Loucy (cell line): Measurements from ENCODE around the gene ITGB6.

Experiments
- EZH2phosphoT487 ChIP-seq: fragments of 200-600 bp; IDR thresholded peaks from 2 replicates; pipeline ENCODE4 v1.6.1; 2018; ENCODE audit warnings: antibody characterized with exemption, mild to moderate bottlenecking, moderate library complexity, borderline replicate concordance
- TF ChIP-seq, protein P1 (sequence below): fragments of 200-600 bp; sonication (generic); conservative IDR thresholded peaks from 2 replicates; pipeline ENCODE4 v1.5.1; 2014; ENCODE audit warnings: mild to moderate bottlenecking, antibody characterized with exemption, low read length

DNA sequence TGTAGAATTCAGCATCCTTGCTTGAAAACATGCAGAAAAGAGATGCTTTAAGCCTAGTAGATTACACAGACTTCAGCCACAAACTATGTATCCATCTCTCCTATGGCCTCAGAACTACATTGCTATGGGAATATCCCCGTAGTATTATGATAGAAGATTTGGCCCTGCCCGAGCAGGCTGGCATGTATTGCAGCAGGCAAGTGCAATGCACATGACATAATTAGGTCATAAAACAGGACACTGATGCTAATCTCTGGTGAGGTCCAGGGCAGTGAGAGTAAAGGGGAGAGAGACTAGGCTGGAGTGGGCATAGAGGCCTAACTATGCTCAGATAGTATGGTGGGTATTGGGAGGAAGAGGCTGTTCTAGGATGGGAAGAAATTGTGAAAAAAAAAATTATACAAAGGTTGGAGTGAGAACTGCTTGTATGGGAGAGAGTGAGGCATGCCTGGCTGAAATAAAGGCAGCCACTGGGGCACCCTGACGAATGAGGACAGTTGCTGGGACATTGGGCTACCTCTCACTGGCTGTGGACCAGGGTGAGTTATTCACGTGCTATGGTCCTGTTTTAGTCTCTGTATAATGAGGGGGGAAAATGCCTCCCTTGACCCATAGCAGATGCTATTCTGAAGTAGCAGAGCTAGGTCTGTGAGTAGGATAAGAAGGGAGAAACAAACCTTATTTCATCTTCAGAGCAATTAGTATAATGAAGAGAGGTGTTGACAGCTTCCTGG is 136.0 kb downstream of the ITGB6 start:
- TF ChIP-seq, protein P1, sequence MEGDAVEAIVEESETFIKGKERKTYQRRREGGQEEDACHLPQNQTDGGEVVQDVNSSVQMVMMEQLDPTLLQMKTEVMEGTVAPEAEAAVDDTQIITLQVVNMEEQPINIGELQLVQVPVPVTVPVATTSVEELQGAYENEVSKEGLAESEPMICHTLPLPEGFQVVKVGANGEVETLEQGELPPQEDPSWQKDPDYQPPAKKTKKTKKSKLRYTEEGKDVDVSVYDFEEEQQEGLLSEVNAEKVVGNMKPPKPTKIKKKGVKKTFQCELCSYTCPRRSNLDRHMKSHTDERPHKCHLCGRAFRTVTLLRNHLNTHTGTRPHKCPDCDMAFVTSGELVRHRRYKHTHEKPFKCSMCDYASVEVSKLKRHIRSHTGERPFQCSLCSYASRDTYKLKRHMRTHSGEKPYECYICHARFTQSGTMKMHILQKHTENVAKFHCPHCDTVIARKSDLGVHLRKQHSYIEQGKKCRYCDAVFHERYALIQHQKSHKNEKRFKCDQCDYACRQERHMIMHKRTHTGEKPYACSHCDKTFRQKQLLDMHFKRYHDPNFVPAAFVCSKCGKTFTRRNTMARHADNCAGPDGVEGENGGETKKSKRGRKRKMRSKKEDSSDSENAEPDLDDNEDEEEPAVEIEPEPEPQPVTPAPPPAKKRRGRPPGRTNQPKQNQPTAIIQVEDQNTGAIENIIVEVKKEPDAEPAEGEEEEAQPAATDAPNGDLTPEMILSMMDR = no peak
- TF ChIP-seq EZH2phosphoT487 = no peak
